ENCODE data around the gene ZNF207. TPM values are rescaled to one million over a fixed set of nuclear protein-coding genes. Genes with fewer than 3 reads are reported as not detected.
A peak's percentile ranks its signal among the peaks of the same experiment; 100 is the strongest.

The ZNF207 gene
- total and polyA plus RNA-seq, 2 of the 8 experiments (the other 6 are each of a cell fraction or from before 2014, with no cell fraction given): 268 to 286 TPM

DNA sequence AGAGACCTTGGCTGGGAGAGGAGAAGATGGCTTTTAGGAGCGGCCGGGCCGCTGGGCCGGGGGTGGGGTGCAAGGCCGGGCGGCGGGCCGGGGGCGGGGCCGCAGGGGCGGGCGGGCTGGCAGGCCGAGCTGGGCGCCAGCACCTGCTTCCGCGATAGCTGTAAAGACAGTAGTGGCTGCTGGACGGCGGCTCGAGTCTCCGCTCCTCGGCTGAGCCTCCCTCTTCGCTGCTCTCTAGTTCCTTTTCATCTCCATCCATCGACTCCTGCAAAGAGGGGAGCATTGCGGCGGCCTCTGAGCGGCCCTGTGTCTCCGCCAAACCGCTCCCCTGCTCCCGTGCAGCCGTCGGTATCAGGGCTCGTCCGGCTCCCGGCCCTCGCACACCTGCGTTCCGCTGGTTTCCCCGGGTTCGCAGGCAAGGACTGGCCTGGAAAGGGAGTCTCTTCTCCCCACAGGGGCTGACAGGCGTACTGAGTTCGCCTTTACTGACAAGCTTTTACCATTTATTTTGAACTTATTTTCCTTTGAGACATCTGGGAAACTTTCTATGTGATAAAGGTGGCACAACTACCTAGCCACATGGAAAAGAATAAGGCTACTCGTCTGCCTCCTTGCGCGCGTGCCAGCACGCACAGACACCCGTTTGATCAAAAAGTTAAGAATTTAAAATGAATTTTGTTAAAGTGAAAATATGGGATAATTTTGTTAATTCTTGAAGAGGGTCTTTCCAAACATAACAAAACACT, 7.9 kb upstream of the ZNF207 start, which contains the start of gene C17orf75:
TSS of gene C17orf75 (minus strand) at position 317 of the 746 bp plus-strand sequence. CDS start at position 283, 34 bp downstream.
- FAIRE-seq: no peak
- no peak within 1 kb of the TSS for H3K23ac ChIP-seq (ENCODE audit: insufficient read length)
- TF ChIP-seq GTF2F1 (IDR thresholded peaks at IDR 0.05; ENCODE audit: borderline replicate concordance, low read depth, low read length) (0 out of 2 replicates have a peak, but pooled peaks have one; percentile 33), KDM4A (IDR thresholded peaks at IDR 0.05; ENCODE audit: low read depth, low read length, severe bottlenecking) (no peak), RBBP5 (IDR thresholded peaks at IDR 0.05; ENCODE audit: borderline replicate concordance, low read depth, low read length) (peak; percentile 96), EP300 (IDR thresholded peaks at IDR 0.05; ENCODE audit: borderline replicate concordance in 1 of 2, low read depth in 2 of 2, low read length in 2 of 2) (peak in 1 of 2 experiments; percentile 86; a peak in 1 of 3 replicates), SP1 (IDR thresholded peaks at IDR 0.05; ENCODE audit: low read depth, low read length) (peak; percentile 77; the same call in 1 of the 2 replicates), TBP (IDR thresholded peaks at IDR 0.05; ENCODE audit: low read depth, low read length) (peak; percentile 95), JUND (IDR thresholded peaks at IDR 0.05; ENCODE audit: low read length) (peak; percentile 43; the same call in 1 of the 2 replicates), SUZ12 (IDR thresholded peaks at IDR 0.05; ENCODE audit: low read length) (no peak), GABPA (IDR thresholded peaks at IDR 0.05; ENCODE audit: borderline replicate concordance, insufficient read depth, low read length) (peak; percentile 90)

More for the DNA sequence above, 7.9 kb upstream of the ZNF207 start, which contains the start of gene C17orf75:
- Histone ChIP-seq H2BK20ac (ENCODE audit: low read length) (no peak within 1 kb of the TSS), H4K91ac (replicated peaks; ENCODE audit: insufficient read length, low read length) (peak within 1 kb of the TSS; percentile 82), H3K4ac (replicated peaks; ENCODE audit: insufficient read length, low read depth, low read length) (peak within 1 kb of the TSS; percentile 76), H3K27me3 (replicated peaks in 1 of 4; ENCODE audit: control insufficient read depth in 3 of 4, extremely low read depth in 1 of 4, insufficient read depth in 3 of 4, low read length in 3 of 4) (no peaks in the 10 kb centered on the region), H3K27ac (ENCODE audit: low read depth, low read length) (peak within 1 kb of the TSS; percentile 63), H4K5ac (ENCODE audit: insufficient read length, low read depth, low read length) (peak within 1 kb of the TSS; percentile 92), H2BK5ac (ENCODE audit: low read depth, low read length) (peak within 1 kb of the TSS; percentile 75), H2AFZ (ENCODE audit: low read length) (peak within 1 kb of the TSS; percentile 82; the same call in 1 of the 2 replicates), H2BK12ac (ENCODE audit: low read depth, low read length) (no peak within 1 kb of the TSS), H3K79me1 (ENCODE audit: low read depth, low read length) (no peaks in the 10 kb centered on the region), H3K18ac (ENCODE audit: extremely low read depth, low read length) (peak within 1 kb of the TSS; percentile 90), H4K8ac (ENCODE audit: extremely low read depth, insufficient read depth, low read length) (peak within 1 kb of the TSS; percentile 91), H3K4me2 (ENCODE audit: insufficient read depth in 1 of 2, low read depth in 2 of 2, low read length in 2 of 2) (peak within 1 kb of the TSS; percentile 91 to 97), H3K14ac (ENCODE audit: insufficient read length) (no peak within 1 kb of the TSS), H3K4me3 (ENCODE audit: extremely low read depth in 1 of 4, insufficient read depth in 2 of 4, low read depth in 3 of 4, low read length in 4 of 4) (peak within 1 kb of the TSS; percentile 52 to 89 (median 80)), H2BK120ac (replicated peaks; ENCODE audit: low read depth, low read length) (peak within 1 kb of the TSS; percentile 43), H2AK5ac (ENCODE audit: low read depth, low read length) (peak within 1 kb of the TSS; percentile 90), H3K23me2 (ENCODE audit: low read depth, low read length) (peaks cover 7% of the 10 kb centered on the region; the same call in 1 of the 2 replicates), H3K79me2 (ENCODE audit: control insufficient read depth in 1 of 2, insufficient read depth in 2 of 2, low read length in 2 of 2) (no peaks in the 10 kb centered on the region), H4K20me1 (replicated peaks in 1 of 2; ENCODE audit: control insufficient read depth in 1 of 2, insufficient read depth in 2 of 2, low read length in 2 of 2) (no peaks in the 10 kb centered on the region), H3K9ac (replicated peaks in 1 of 4; ENCODE audit: extremely low read depth in 1 of 4, low read depth in 3 of 4, low read length in 3 of 4) (peak within 1 kb of the TSS; percentile 45 to 93 (median 84)), H3K56ac (replicated peaks; ENCODE audit: insufficient read length, low read depth, low read length) (peak within 1 kb of the TSS; percentile 73), H2BK15ac (ENCODE audit: low read length) (no peak within 1 kb of the TSS; the same call in 1 of the 2 replicates), H3K9me3 (ENCODE audit: insufficient read depth in 2 of 2, low read depth in 1 of 2, low read length in 1 of 2) (no peaks in the 10 kb centered on the region), H3K4me1 (replicated peaks in 1 of 4; ENCODE audit: control insufficient read depth in 3 of 4, insufficient read depth in 4 of 4, low read length in 3 of 4) (peaks cover 0 to 4% (median under 1%) of the 10 kb centered on the region in 4 experiments; a peak in 2 of 7 replicates), H3K36me3 (ENCODE audit: control insufficient read depth in 2 of 4, insufficient read depth in 4 of 4, low read length in 3 of 4) (peaks cover 0 to 20% (median 8%) of the 10 kb centered on the region in 4 experiments; a peak in 3 of 8 replicates)
- peak in 1 of 2 experiments; percentile 90 for DNase-seq (ENCODE audit: low read depth in 1 of 2, low spot score in 2 of 2)
- ChIA-PET POLR2A (ENCODE audit: partially characterized antibody) (interaction anchor here (0.6 to 4.4 kb wide), 7 partner anchors 9 to 102 kb away, joined by 3 to 26 read pairs (median 4); partner anchors contain the start of gene PSMD11), CTCF (ENCODE audit: partially characterized antibody) (interaction anchor here (1.3 to 2.8 kb wide), 2 partner anchors 14 to 22 kb away, joined by 3 to 16 read pairs; no protein-coding TSS in a partner anchor)
- 16% methylated on average over 31 of the region's 47 CpGs; no CpG with 5 or more reads in 1 of the 2 experiments for WGBS, 2 experiments (ENCODE audit: extremely low coverage in 1 of 2, insufficient coverage in 1 of 2, insufficient read length in 1 of 2, insufficient replicate concordance in 2 of 2, low coverage in 1 of 2, low lambda C conversion rate in 2 of 2, missing lambda C conversion rate in 1 of 2)
